GM13977 (cell line): ENCODE data around the gene PDE8A.
"Not testable (repeated sequence)": the region's sequence is repeated elsewhere in the genome, so short reads cannot be mapped to it uniquely, and the experiment has no call there.

Experiments used
- DNase-seq: peaks from one replicate; pipeline ENCODE4 v3.0.0; 2012; ENCODE audit warnings: low spot score
- in situ Hi-C: fragments of 300-500 bp; cut with MboI; formaldehyde crosslinking; loops from one replicate; pipeline ENCODE4 v1.12.0; 2022; ENCODE audit warnings: low sequenced_read_pairs, low pct_unique_long_range_greater_than_20kb, mixed read lengths, inconsistent platforms; ENCODE audit not compliant: unreplicated experiment
- TF ChIP-seq, protein P1 (sequence below): IDR thresholded peaks from 2 replicates; pipeline ENCODE4 v1.5.1; 2012; ENCODE audit warnings: mild to moderate bottlenecking, control low read depth; ENCODE audit not compliant: insufficient read depth; ENCODE audit errors: extremely low read depth, missing control alignments

The PDE8A gene

DNA sequence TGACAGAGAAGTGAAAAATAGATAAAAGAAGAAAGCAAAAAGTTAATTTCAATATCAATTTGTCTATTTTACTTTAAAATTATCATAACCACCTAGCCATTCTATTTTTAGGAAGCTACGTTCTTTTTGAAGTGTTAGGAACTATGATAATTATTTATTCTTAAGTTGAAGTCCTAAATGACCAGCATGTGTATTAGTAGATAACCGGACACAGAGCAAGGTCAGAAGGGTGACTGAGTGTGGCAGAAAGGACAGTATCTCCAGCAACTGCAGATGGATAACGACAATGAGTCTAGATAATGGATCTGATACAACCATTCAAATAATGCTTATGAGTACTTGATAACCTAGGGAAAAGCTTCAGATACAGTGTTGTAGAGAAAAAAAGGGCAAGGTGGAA lies 198.0 kb downstream of the PDE8A start:
- DNase-seq: no peak
- in situ Hi-C loops: no loop called here

DNA sequence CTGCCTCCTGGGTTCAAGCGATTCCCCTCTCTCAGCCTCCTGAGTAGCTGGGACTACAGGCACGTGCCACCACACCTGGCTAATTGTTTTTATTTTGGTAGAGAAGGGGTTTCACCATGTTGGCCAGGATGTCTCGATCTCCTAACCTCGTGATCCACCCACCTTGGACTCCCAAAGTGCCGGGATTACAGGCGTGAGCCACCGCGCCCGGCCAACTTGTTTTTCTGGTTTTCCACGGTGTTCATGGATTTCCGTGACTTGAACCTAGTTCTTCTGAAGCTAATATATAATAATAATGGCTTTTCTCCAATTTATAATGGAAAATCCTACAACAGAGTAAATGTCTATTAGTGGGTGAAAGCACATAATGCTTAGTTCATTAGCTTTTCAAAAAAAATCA lies 203.7 kb downstream of the PDE8A start:
- in situ Hi-C loops, DNase-seq: not testable (repeated sequence)

More for the DNA sequence above, 198.0 kb downstream of the PDE8A start:
- TF ChIP-seq, protein P1, sequence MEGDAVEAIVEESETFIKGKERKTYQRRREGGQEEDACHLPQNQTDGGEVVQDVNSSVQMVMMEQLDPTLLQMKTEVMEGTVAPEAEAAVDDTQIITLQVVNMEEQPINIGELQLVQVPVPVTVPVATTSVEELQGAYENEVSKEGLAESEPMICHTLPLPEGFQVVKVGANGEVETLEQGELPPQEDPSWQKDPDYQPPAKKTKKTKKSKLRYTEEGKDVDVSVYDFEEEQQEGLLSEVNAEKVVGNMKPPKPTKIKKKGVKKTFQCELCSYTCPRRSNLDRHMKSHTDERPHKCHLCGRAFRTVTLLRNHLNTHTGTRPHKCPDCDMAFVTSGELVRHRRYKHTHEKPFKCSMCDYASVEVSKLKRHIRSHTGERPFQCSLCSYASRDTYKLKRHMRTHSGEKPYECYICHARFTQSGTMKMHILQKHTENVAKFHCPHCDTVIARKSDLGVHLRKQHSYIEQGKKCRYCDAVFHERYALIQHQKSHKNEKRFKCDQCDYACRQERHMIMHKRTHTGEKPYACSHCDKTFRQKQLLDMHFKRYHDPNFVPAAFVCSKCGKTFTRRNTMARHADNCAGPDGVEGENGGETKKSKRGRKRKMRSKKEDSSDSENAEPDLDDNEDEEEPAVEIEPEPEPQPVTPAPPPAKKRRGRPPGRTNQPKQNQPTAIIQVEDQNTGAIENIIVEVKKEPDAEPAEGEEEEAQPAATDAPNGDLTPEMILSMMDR: no peak

- DNase-seq, in situ Hi-C loops: not testable (repeated sequence)
Measured at GRCh38 chr15:85188171-85188577, 206.5 kb downstream of the PDE8A start.
